IPS-20b (cell line): ENCODE data around the gene ZC3H11A.
"Not testable (repeated sequence)": the region's sequence is repeated elsewhere in the genome, so short reads cannot be mapped to it uniquely, and the experiment has no call there.

ENCODE experiments used
- H3K27ac ChIP-seq: one replicate; pipeline ENCODE4 v1.5.1; 2013; ENCODE audit warnings: low read length
- H3K27me3 ChIP-seq: 2 replicates; pipeline ENCODE4 v1.6.1; 2013; ENCODE audit warnings: mild to moderate bottlenecking, low read length, inconsistent platforms; ENCODE audit not compliant: insufficient read depth
- H3K36me3 ChIP-seq: 2 replicates; pipeline ENCODE4 v1.6.1; 2013; ENCODE audit warnings: low read depth, mild to moderate bottlenecking, inconsistent platforms, low read length, moderate library complexity; ENCODE audit not compliant: insufficient read depth
- H3K4me1 ChIP-seq: 2 replicates; pipeline ENCODE4 v1.6.1; 2013; ENCODE audit warnings: mild to moderate bottlenecking, control low read depth, inconsistent platforms, low read length, moderate library complexity; ENCODE audit not compliant: insufficient read depth
- H3K4me3 ChIP-seq: 2 replicates; pipeline ENCODE4 v1.5.1; 2013; ENCODE audit warnings: mild to moderate bottlenecking, low read length, inconsistent platforms
- H3K9ac ChIP-seq: 2 replicates; pipeline ENCODE4 v1.6.1; 2013; ENCODE audit warnings: low read depth, mild to moderate bottlenecking, inconsistent platforms, low read length, moderate library complexity
- H3K9me3 ChIP-seq: 2 replicates; pipeline ENCODE4 v1.6.1; 2013; ENCODE audit warnings: mild to moderate bottlenecking, low read depth, low read length, inconsistent platforms; ENCODE audit not compliant: insufficient read depth

ZC3H11A gene

DNA sequence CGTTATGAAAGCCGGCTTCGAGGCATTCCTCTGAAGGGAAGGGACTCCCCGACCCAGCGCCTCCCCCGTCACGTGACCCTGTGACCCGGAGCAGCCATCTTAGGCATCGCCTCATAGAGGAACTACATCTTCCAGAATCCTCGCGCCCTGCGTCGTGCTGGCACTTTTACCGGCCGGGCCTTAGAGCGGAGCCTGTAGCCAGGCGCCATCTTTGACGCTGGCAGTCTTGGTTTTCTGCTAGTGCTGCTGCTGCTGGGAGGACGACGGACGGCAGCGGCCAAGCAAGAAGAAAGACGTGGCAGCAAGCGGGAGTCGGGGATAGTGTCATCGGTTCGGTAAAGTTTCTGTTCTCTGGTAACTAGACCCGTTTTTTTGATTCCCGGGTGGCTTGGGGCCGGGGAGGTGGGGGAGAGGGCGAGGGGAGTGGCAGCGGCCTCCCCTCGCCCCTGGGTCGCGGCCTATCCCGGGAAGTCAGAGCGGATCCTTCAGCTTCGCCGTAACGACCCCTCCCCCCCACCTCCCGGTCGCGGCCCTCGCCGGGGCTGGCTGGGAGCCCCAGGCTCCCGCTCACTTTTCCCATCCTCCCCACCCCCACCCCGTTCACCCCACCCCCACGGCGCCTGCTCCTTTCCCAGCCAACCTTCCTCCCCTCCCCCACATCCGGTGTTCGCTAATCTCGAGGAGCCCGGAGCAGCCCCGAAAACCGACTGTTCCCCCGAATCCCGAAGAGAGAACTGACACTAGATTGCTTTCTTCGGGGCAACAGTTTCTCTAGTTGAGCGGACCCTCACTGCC is at the start of gene ZC3H11A, which contains the start of gene ZBED6:
Gene ZC3H11A (plus strand): TSS at position 183 of the 795 bp plus-strand sequence. CDS start 21,448 bp downstream, outside the sequence.
Gene ZBED6 (plus strand): TSS at position 183 of the 795 bp plus-strand sequence. CDS start 1,900 bp downstream, outside the sequence.
- Histone ChIP-seq H3K9me3 (peaks cover 3% of the 10 kb centered on the region; the same call in 1 of the 2 replicates), H3K9ac (peak within 1 kb of the TSS; percentile 100), H3K27me3 (no peaks in the 10 kb centered on the region), H3K36me3 (peaks cover 39% of the 10 kb centered on the region), H3K4me3 (peak within 1 kb of the TSS; percentile 98), H3K4me1 (peaks cover 12% of the 10 kb centered on the region), H3K27ac (peak within 1 kb of the TSS; percentile 100)

DNA sequence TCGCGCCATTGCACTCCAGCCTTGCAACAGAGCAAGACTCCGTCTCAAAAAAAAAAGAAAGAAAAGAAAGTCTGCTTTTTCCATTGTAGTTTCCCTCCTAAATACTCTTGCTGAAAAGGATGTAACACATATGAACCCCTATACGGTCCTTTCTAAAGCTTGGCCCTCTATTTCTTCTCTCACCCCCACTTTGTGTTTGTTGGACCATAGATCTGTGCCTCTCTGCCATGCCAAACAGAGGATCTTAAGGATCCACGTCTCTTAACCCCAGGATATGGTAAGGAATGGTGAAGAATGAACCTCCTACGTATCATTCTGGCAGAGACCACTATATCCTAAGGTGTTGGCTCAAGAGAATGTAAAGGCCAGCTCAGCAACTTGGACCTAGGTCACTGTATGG is 49.1 kb upstream of the ZC3H11A start:
- Histone ChIP-seq H3K27me3 (no peaks in the 10 kb centered on the region), H3K36me3 (no peaks in the 10 kb centered on the region)

GRCh38 chr1:203751051-203751450 is 44.4 kb upstream of the ZC3H11A start:
- Histone ChIP-seq H3K27ac (no peak overlapping the region), H3K4me1 (no peaks in the 10 kb centered on the region), H3K9me3 (no peaks in the 10 kb centered on the region), H3K27me3 (no peaks in the 10 kb centered on the region), H3K4me3 (no peak overlapping the region), H3K9ac (no peak overlapping the region), H3K36me3 (no peaks in the 10 kb centered on the region)

More for the DNA sequence above, 49.1 kb upstream of the ZC3H11A start:
- no peak overlapping the region for H3K9ac ChIP-seq
- H3K27ac ChIP-seq, result no peak overlapping the region
- no peaks in the 10 kb centered on the region for H3K9me3 ChIP-seq
- H3K4me1 ChIP-seq, result peaks cover 22% of the 10 kb centered on the region
- no peak overlapping the region for H3K4me3 ChIP-seq

- H3K27ac ChIP-seq, H3K9ac ChIP-seq: not testable (repeated sequence)
These were observed 43.6 kb upstream of the ZC3H11A start for GRCh38 chr1:203751618-203752361.

GRCh38 chr1:203754455-203754864 is 41.0 kb upstream of the ZC3H11A start:
- no peaks in the 10 kb centered on the region for H3K9me3 ChIP-seq
- H3K9ac ChIP-seq, result no peak overlapping the region
- H3K27me3 ChIP-seq, result no peaks in the 10 kb centered on the region
- no peak overlapping the region for H3K4me3 ChIP-seq
- no peak overlapping the region for H3K27ac ChIP-seq
- no peaks in the 10 kb centered on the region for H3K4me1 ChIP-seq
- H3K36me3 ChIP-seq, result no peaks in the 10 kb centered on the region

More at GRCh38 chr1:203751618-203752361, 43.6 kb upstream of the ZC3H11A start:
- not testable (repeated sequence) for H3K9me3 ChIP-seq, H3K4me3 ChIP-seq, H3K4me1 ChIP-seq, H3K36me3 ChIP-seq, H3K27me3 ChIP-seq

DNA sequence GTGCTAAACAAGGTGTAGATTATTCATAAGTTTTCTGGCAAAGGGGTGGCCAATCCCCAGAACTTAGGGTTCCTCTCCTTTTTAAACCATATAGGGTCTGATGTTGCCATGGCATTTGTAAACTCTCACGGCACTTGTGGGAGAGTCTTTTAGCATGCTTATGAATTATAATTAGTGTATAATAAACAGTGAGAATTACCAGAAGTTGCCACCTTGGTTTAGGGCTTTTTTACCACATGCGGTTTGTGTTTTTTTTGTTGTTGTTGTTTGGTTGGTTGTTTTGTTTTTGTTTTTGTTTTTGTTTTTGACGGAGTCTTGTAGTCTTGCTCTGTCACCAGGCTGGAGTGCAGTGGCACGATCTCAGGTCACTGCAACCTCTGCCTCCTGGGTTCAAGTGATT is 39.4 kb upstream of the ZC3H11A start:
- H3K9ac ChIP-seq, result no peak overlapping the region
- no peaks in the 10 kb centered on the region for H3K36me3 ChIP-seq
- H3K4me3 ChIP-seq, result no peak overlapping the region
- H3K27me3 ChIP-seq, result no peaks in the 10 kb centered on the region
- no peaks in the 10 kb centered on the region for H3K4me1 ChIP-seq
- no peaks in the 10 kb centered on the region for H3K9me3 ChIP-seq
- H3K27ac ChIP-seq, result no peak overlapping the region

- not testable (repeated sequence) for H3K9ac ChIP-seq, H3K36me3 ChIP-seq, H3K4me3 ChIP-seq, H3K9me3 ChIP-seq, H3K27ac ChIP-seq, H3K27me3 ChIP-seq, H3K4me1 ChIP-seq
These were observed 36.7 kb upstream of the ZC3H11A start for GRCh38 chr1:203758749-203759148.

GRCh38 chr1:203760506-203760905 is 34.9 kb upstream of the ZC3H11A start:
- Histone ChIP-seq H3K4me3 (no peak overlapping the region), H3K27ac (no peak overlapping the region), H3K9me3 (no peaks in the 10 kb centered on the region), H3K36me3 (no peaks in the 10 kb centered on the region), H3K9ac (no peak overlapping the region), H3K27me3 (no peaks in the 10 kb centered on the region), H3K4me1 (no peaks in the 10 kb centered on the region)

DNA sequence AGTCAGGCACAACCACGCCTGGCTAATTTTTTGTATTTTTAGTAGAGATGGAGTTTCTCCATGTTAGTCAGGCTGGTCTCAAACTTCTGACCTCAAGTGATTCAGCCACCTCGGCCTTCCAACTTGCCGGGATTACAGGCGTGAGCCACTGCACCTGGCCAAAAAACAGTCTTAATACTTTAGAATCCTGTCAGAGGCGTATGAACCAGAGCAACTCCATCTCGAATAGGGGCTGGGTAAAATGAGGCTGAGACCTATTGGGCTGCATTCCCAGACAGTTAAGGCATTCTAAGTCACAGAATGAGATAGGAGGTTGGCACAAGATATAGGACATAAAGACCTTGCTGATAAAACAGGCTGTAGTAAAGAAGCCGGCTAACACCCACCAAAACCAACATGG is 33.5 kb upstream of the ZC3H11A start:
- H3K27ac ChIP-seq, result not testable (repeated sequence)

DNA sequence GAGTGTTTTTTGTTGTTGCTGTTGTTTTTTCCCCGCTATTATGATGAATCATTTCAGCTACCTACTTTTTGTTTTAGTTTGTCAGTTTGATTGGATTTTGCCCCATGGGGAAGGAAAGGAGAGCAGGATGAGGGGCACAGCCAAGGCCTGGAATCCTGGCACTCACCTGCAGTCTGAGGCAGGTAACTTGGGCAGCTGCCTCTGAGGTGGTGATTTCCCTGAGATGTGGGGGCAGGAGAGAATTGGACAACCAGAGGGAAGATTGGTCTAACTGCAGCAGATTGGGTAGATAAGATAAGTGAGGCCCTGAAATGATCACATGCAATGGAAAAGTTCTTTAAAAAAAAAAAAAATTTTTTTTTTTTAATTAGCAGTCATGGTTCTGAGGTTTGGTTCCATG is 31.9 kb upstream of the ZC3H11A start:
- H3K36me3 ChIP-seq, result no peaks in the 10 kb centered on the region
- no peak overlapping the region for H3K9ac ChIP-seq
- H3K4me1 ChIP-seq, result no peaks in the 10 kb centered on the region
- H3K4me3 ChIP-seq, result no peak overlapping the region
- H3K27ac ChIP-seq, result no peak overlapping the region
- H3K27me3 ChIP-seq, result no peaks in the 10 kb centered on the region
- H3K9me3 ChIP-seq, result no peaks in the 10 kb centered on the region

More for the DNA sequence above, 33.5 kb upstream of the ZC3H11A start:
- H3K36me3 ChIP-seq, H3K9me3 ChIP-seq, H3K4me1 ChIP-seq, H3K9ac ChIP-seq, H3K4me3 ChIP-seq, H3K27me3 ChIP-seq: not testable (repeated sequence)

DNA sequence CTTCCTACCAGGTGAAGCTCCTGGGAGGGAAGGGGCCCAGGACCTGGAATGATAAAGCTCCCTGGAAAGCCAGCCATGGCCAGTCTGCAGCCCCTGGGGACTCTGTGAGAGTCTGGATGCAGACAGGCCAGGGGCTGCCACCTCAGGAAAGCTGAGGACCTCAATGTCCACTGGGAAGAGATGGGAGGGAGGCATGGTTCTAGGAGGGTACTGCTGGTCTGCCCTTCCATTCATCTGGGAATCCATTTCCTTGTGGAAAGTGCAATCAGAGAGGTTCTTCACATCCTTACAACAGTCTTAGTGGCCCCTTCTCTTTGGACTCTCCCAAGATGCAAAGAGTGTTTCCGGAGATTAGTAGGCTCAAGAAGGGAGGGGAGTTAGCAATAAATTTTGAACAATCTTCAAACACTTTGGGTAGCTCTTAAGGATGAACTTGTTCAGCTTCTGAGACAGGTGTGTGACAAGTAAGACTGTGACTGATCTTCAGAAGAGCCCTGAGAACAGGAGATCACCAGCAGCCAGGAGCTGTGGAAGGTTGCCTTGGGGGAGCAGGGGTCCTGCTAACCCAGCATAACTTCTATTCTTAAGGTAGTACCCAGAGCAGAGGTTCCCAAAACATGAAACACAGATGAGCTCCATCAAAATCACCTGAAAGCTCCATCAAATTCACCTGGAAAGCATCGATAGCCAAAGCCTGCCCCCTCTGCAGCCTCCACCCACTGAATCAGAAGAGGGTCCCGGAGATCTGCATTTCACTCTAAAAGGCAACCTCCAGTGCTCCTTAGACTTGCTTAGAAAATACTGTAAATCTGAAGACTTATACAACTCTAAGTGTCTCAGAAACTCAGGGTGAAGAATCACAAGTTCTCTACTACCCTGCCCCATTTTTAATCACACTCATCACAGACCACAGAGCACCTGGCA is 31.1 kb upstream of the ZC3H11A start:
- Histone ChIP-seq H3K4me3 (no peak overlapping the region), H3K9me3 (no peaks in the 10 kb centered on the region), H3K4me1 (no peaks in the 10 kb centered on the region), H3K27me3 (no peaks in the 10 kb centered on the region), H3K27ac (no peak overlapping the region), H3K36me3 (no peaks in the 10 kb centered on the region), H3K9ac (no peak overlapping the region)
